ENCODE data around the gene WSB1. TPM values are rescaled to one million over a fixed set of nuclear protein-coding genes. Genes with fewer than 3 reads are reported as not detected.
A peak's percentile ranks its signal among the peaks of the same experiment; 100 is the strongest.

WSB1 gene
- total and polyA plus RNA-seq, 9 of the 15 experiments (the other 6 are each of a cell fraction or from before 2014, with no cell fraction given) = 22.8 to 229 (median 81.1) TPM

DNA sequence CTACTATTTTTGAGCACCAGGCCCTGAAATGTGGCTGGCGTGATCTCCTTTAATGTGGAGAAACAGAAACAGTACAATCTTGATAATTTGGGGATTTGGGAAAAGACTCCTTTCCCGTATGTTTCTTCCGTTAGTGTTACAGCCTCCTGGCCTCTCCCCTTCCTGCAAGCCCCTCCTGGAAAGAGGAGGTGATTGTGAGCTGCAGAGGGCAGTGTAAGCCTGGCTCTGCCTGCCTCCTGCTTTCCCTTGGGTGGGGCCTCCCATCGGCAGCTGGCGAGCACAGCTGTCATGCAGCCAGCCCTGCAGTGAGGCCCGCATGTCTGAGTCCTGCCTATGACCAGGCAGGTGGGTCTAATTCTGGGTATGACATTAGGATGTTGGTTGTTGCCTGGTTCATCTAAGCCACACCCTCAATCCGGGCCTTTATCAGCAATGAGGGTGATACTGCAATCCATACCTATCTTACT is 48.7 kb upstream of the WSB1 start (continued):
- TF ChIP-seq, protein P1, sequence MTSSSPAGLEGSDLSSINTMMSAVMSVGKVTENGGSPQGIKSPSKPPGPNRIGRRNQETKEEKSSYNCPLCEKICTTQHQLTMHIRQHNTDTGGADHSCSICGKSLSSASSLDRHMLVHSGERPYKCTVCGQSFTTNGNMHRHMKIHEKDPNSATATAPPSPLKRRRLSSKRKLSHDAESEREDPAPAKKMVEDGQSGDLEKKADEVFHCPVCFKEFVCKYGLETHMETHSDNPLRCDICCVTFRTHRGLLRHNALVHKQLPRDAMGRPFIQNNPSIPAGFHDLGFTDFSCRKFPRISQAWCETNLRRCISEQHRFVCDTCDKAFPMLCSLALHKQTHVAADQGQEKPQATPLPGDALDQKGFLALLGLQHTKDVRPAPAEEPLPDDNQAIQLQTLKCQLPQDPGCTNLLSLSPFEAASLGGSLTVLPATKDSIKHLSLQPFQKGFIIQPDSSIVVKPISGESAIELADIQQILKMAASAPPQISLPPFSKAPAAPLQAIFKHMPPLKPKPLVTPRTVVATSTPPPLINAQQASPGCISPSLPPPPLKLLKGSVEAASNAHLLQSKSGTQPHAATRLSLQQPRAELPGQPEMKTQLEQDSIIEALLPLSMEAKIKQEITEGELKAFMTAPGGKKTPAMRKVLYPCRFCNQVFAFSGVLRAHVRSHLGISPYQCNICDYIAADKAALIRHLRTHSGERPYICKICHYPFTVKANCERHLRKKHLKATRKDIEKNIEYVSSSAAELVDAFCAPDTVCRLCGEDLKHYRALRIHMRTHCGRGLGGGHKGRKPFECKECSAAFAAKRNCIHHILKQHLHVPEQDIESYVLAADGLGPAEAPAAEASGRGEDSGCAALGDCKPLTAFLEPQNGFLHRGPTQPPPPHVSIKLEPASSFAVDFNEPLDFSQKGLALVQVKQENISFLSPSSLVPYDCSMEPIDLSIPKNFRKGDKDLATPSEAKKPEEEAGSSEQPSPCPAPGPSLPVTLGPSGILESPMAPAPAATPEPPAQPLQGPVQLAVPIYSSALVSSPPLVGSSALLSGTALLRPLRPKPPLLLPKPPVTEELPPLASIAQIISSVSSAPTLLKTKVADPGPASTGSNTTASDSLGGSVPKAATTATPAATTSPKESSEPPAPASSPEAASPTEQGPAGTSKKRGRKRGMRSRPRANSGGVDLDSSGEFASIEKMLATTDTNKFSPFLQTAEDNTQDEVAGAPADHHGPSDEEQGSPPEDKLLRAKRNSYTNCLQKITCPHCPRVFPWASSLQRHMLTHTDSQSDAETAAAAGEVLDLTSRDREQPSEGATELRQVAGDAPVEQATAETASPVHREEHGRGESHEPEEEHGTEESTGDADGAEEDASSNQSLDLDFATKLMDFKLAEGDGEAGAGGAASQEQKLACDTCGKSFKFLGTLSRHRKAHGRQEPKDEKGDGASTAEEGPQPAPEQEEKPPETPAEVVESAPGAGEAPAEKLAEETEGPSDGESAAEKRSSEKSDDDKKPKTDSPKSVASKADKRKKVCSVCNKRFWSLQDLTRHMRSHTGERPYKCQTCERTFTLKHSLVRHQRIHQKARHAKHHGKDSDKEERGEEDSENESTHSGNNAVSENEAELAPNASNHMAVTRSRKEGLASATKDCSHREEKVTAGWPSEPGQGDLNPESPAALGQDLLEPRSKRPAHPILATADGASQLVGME (CRISPR knock-in tag; IDR thresholded peaks at IDR 0.05) = no peak
- peak; percentile 88; the same call in 1 of the 2 replicates for TF ChIP-seq STAG1 (CRISPR knock-in tag; IDR thresholded peaks at IDR 0.05; ENCODE audit: borderline replicate concordance)
- TF ChIP-seq BCL6 (CRISPR knock-in tag; IDR thresholded peaks at IDR 0.05) = no peak
- 0 out of 4 replicates have a peak, but pooled peaks have one; percentile 19 to 23 for TF ChIP-seq NRF1 (conservative IDR thresholded peaks at IDR 0.05 in 1 of 2, IDR thresholded peaks at IDR 0.05 in 1 of 2)
- no peak for TF ChIP-seq ZNF445 (CRISPR knock-in tag; IDR thresholded peaks at IDR 0.05; ENCODE audit: low read depth)
- peak; percentile 92 for TF ChIP-seq CTBP1 (IDR thresholded peaks at IDR 0.05; ENCODE audit: borderline replicate concordance)
- no peak for TF ChIP-seq MAFF (IDR thresholded peaks at IDR 0.05; ENCODE audit: low read length)
- TF ChIP-seq CEBPG (CRISPR knock-in tag; IDR thresholded peaks at IDR 0.05) = no peak
- peak; percentile 60 to 87; a peak in 3 of 4 replicates for TF ChIP-seq CEBPG (tag; conservative IDR thresholded peaks at IDR 0.05 in 1 of 2, IDR thresholded peaks at IDR 0.05 in 1 of 2)
- TF ChIP-seq NFE2 (IDR thresholded peaks at IDR 0.05; ENCODE audit: low read depth) = peak; percentile 8; the same call in 1 of the 2 replicates
- 0 out of 2 replicates have a peak, but pooled peaks have one; percentile 35 for TF ChIP-seq ZNF589 (CRISPR knock-in tag; IDR thresholded peaks at IDR 0.05; ENCODE audit: low read depth)
- 0 out of 2 replicates have a peak, but pooled peaks have one; percentile 48 for TF ChIP-seq NKRF (IDR thresholded peaks at IDR 0.05; ENCODE audit: borderline replicate concordance)
- TF ChIP-seq, protein P2, sequence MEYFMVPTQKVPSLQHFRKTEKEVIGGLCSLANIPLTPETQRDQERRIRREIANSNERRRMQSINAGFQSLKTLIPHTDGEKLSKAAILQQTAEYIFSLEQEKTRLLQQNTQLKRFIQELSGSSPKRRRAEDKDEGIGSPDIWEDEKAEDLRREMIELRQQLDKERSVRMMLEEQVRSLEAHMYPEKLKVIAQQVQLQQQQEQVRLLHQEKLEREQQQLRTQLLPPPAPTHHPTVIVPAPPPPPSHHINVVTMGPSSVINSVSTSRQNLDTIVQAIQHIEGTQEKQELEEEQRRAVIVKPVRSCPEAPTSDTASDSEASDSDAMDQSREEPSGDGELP (CRISPR knock-in tag; IDR thresholded peaks at IDR 0.05; ENCODE audit: borderline replicate concordance) = peak; percentile 97
- TF ChIP-seq NR4A1 (CRISPR knock-in tag; IDR thresholded peaks at IDR 0.05) = 0 out of 2 replicates have a peak, but pooled peaks have one; percentile 13
- no peak for TF ChIP-seq NR4A1 (tag; IDR thresholded peaks at IDR 0.05)
- TF ChIP-seq, protein P3, sequence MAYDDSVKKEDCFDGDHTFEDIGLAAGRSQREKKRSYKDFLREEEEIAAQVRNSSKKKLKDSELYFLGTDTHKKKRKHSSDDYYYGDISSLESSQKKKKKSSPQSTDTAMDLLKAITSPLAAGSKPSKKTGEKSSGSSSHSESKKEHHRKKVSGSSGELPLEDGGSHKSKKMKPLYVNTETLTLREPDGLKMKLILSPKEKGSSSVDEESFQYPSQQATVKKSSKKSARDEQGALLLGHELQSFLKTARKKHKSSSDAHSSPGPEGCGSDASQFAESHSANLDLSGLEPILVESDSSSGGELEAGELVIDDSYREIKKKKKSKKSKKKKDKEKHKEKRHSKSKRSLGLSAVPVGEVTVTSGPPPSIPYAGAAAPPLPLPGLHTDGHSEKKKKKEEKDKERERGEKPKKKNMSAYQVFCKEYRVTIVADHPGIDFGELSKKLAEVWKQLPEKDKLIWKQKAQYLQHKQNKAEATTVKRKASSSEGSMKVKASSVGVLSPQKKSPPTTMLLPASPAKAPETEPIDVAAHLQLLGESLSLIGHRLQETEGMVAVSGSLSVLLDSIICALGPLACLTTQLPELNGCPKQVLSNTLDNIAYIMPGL (CRISPR knock-in tag; IDR thresholded peaks at IDR 0.05) = 0 out of 2 replicates have a peak, but pooled peaks have one; percentile 28
- TF ChIP-seq TAF7 (tag; IDR thresholded peaks at IDR 0.05) = no peak
